Hepatocyte (in vitro differentiated cells): Measurements from ENCODE around the gene TF. TPM values are rescaled to one million over a fixed set of nuclear protein-coding genes. Genes with fewer than 3 reads are reported as not detected.

Experiments used
- DNase-seq: peaks from one replicate; pipeline ENCODE4 v3.0.0-alpha.2; 2016; ENCODE audit warnings: low spot score
- H2AFZ ChIP-seq: fragments of 200-600 bp; sonication (generic); 2 replicates; pipeline ENCODE4 v1.6.0; 2016; ENCODE audit warnings: antibody characterized with exemption, mild to moderate bottlenecking
- H3K27ac ChIP-seq: fragments of 200-600 bp; sonication (generic); 2 replicates; pipeline ENCODE4 v1.5.1; 2016; ENCODE audit warnings: mild to moderate bottlenecking
- H3K27me3 ChIP-seq: fragments of 200-600 bp; sonication (generic); 2 replicates; pipeline ENCODE4 v1.6.1; 2016
- H3K36me3 ChIP-seq: fragments of 200-600 bp; sonication (generic); replicated peaks from 2 replicates; pipeline ENCODE4 v1.5.1; 2016; ENCODE audit warnings: low read depth; ENCODE audit not compliant: insufficient read depth
- H3K4me1 ChIP-seq: fragments of 200-600 bp; sonication (generic); 2 replicates; pipeline ENCODE4 v1.5.1; 2016; ENCODE audit warnings: mild to moderate bottlenecking, moderate library complexity; ENCODE audit not compliant: insufficient read depth
- H3K4me2 ChIP-seq: fragments of 200-600 bp; sonication (generic); 2 replicates; pipeline ENCODE4 v1.6.0; 2016
- H3K4me3 ChIP-seq: fragments of 200-600 bp; sonication (generic); 2 replicates; pipeline ENCODE4 v1.5.1; 2016; ENCODE audit warnings: mild to moderate bottlenecking
- H3K79me2 ChIP-seq: fragments of 200-600 bp; sonication (generic); 2 replicates; pipeline ENCODE4 v1.6.0; 2017; ENCODE audit warnings: mild to moderate bottlenecking
- H3K9me2 ChIP-seq: fragments of 200-600 bp; sonication (generic); replicated peaks from 2 replicates; pipeline ENCODE4 v1.6.0; 2017; ENCODE audit warnings: mild to moderate bottlenecking; ENCODE audit not compliant: insufficient read depth
- H3K9me3 ChIP-seq: fragments of 200-600 bp; sonication (generic); 2 replicates; pipeline ENCODE4 v1.5.1; 2016; ENCODE audit warnings: low read depth, mild to moderate bottlenecking
- H4K20me1 ChIP-seq: fragments of 200-600 bp; sonication (generic); 2 replicates; pipeline ENCODE4 v1.6.0; 2016; ENCODE audit warnings: mild to moderate bottlenecking; ENCODE audit not compliant: insufficient read depth, poor library complexity, severe bottlenecking
- EZH2 ChIP-seq: fragments of 200-600 bp; sonication (generic); IDR thresholded peaks from 2 replicates; pipeline ENCODE4 v1.6.1; 2016; ENCODE audit warnings: antibody characterized with exemption, mild to moderate bottlenecking, borderline replicate concordance
- EZH2phosphoT487 ChIP-seq: fragments of 200-600 bp; sonication (generic); IDR thresholded peaks from one replicate; pipeline ENCODE4 v1.6.1; 2018; ENCODE audit warnings: antibody characterized with exemption, mild to moderate bottlenecking, low read depth, moderate library complexity; ENCODE audit not compliant: unreplicated experiment, severe bottlenecking
- WGBS: methylation state at CpG from one replicate; pipeline ENCODE4 v1.1.6; 2016; ENCODE audit warnings: low lambda C conversion rate; ENCODE audit errors: missing lambda C conversion rate; 5-methylcytosine and 5-hydroxymethylcytosine counted together
- polyA plus RNA-seq: library from polyadenylated mRNA; unstranded; fragments of >200 nt; fragmentation: Nextera tagmentation; extraction: Ambion mirVana; gene quantifications from 2 replicates; pipeline ENCODE4 v1.2.1, GENCODE V29; 2016
- total RNA-seq: library from RNA; depleted of rRNA; stranded (reverse); fragments of >200 nt; gene quantifications from 2 replicates; pipeline ENCODE4 v1.2.3, GENCODE V29; 2014
- TF ChIP-seq, protein P1 (sequence below): fragments of 200-600 bp; sonication (generic); IDR thresholded peaks from 2 replicates; pipeline ENCODE4 v1.5.1; 2016; ENCODE audit warnings: antibody characterized with exemption, mild to moderate bottlenecking; ENCODE audit not compliant: poor library complexity

TF gene
- total and polyA plus RNA-seq, 2 experiments from 2014 or later, result 577 to 642 TPM

GRCh38 chr3:133703915-133704314 is 42.3 kb upstream of the TF start:
- no peaks in the 10 kb centered on the region for H3K9me3 ChIP-seq
- WGBS, result 55% methylated on average over 1 of the region's 1 CpG
- no peaks in the 10 kb centered on the region for H3K9me2 ChIP-seq
- H3K4me3 ChIP-seq, result no peak overlapping the region
- H2AFZ ChIP-seq, result no peak overlapping the region
- H3K79me2 ChIP-seq, result no peaks in the 10 kb centered on the region
- no peaks in the 10 kb centered on the region for H3K4me1 ChIP-seq
- H3K27ac ChIP-seq, result no peak overlapping the region
- TF ChIP-seq EZH2 (no peak), EZH2phosphoT487 (no peak)
- TF ChIP-seq, protein P1, sequence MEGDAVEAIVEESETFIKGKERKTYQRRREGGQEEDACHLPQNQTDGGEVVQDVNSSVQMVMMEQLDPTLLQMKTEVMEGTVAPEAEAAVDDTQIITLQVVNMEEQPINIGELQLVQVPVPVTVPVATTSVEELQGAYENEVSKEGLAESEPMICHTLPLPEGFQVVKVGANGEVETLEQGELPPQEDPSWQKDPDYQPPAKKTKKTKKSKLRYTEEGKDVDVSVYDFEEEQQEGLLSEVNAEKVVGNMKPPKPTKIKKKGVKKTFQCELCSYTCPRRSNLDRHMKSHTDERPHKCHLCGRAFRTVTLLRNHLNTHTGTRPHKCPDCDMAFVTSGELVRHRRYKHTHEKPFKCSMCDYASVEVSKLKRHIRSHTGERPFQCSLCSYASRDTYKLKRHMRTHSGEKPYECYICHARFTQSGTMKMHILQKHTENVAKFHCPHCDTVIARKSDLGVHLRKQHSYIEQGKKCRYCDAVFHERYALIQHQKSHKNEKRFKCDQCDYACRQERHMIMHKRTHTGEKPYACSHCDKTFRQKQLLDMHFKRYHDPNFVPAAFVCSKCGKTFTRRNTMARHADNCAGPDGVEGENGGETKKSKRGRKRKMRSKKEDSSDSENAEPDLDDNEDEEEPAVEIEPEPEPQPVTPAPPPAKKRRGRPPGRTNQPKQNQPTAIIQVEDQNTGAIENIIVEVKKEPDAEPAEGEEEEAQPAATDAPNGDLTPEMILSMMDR, result no peak
- no peaks in the 10 kb centered on the region for H4K20me1 ChIP-seq
- no peak for DNase-seq
- H3K36me3 ChIP-seq, result no peaks in the 10 kb centered on the region
- peaks cover 4% of the 10 kb centered on the region for H3K27me3 ChIP-seq
- no peak overlapping the region for H3K4me2 ChIP-seq

- Histone ChIP-seq H3K4me3 (no peak overlapping the region), H3K27ac (no peak overlapping the region), H3K36me3 (no peaks in the 10 kb centered on the region), H3K4me1 (no peaks in the 10 kb centered on the region), H3K79me2 (no peaks in the 10 kb centered on the region), H3K27me3 (peaks cover 11% of the 10 kb centered on the region), H2AFZ (no peak overlapping the region), H3K9me2 (no peaks in the 10 kb centered on the region), H3K4me2 (no peak overlapping the region), H4K20me1 (no peaks in the 10 kb centered on the region), H3K9me3 (no peaks in the 10 kb centered on the region)
- WGBS, result 79% methylated on average over 4 of the region's 4 CpGs
- DNase-seq, result no peak
- TF ChIP-seq EZH2, result no peak
- TF ChIP-seq, protein P1, result no peak
- TF ChIP-seq EZH2phosphoT487, result no peak
Measured at GRCh38 chr3:133706033-133706432, 40.2 kb upstream of the TF start.

DNA sequence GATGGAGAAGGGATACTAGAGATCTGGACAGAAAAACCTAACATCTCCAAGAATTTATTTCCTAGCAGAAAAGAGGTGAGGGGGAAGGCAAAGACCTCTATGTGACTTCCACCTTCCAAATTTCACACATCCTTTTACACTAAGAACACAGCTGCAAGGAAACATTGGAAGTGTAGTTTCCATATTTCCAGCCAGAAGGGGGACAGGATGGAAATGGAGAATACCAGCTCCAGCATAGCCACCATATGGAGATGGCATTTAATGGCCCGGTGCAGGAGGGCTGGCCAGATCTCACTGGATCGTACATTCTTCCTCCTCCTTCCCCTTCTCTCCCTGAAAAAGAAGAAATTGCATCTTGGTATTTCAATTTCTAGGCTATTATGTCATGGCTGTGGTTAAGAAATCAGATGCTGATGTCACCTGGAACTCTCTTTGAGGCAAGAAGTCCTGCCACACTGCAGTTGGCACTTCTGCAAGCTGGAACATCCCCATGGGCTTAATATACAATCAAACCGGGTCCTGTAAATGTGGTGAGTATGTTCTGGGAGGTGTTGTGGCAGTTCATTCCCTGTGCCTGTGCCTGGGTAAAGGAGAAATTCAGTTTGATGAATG is 36.9 kb upstream of the TF start:
- H3K9me2 ChIP-seq, result no peaks in the 10 kb centered on the region
- TF ChIP-seq, protein P1, result no peak
- TF ChIP-seq EZH2 (no peak), EZH2phosphoT487 (no peak)
- no peaks in the 10 kb centered on the region for H4K20me1 ChIP-seq
- H3K9me3 ChIP-seq, result no peaks in the 10 kb centered on the region
- no peaks in the 10 kb centered on the region for H3K4me1 ChIP-seq
- no peak overlapping the region for H2AFZ ChIP-seq
- H3K27me3 ChIP-seq, result peaks cover 11% of the 10 kb centered on the region
- H3K36me3 ChIP-seq, result no peaks in the 10 kb centered on the region
- no peaks in the 10 kb centered on the region for H3K79me2 ChIP-seq
- DNase-seq, result no peak
- no peak overlapping the region for H3K4me2 ChIP-seq
- H3K4me3 ChIP-seq, result no peak overlapping the region
- H3K27ac ChIP-seq, result no peak overlapping the region
- 88% methylated on average over 3 of the region's 3 CpGs for WGBS

- WGBS, result 63% methylated on average over 4 of the region's 4 CpGs
- no peak for DNase-seq
- no peak overlapping the region for H3K4me2 ChIP-seq
- H3K9me3 ChIP-seq, result no peaks in the 10 kb centered on the region
- H3K79me2 ChIP-seq, result no peaks in the 10 kb centered on the region
- no peaks in the 10 kb centered on the region for H3K36me3 ChIP-seq
- H3K27ac ChIP-seq, result no peak overlapping the region
- no peaks in the 10 kb centered on the region for H4K20me1 ChIP-seq
- TF ChIP-seq, protein P1, result no peak
- TF ChIP-seq EZH2phosphoT487, result no peak
- TF ChIP-seq EZH2, result no peak
- no peak overlapping the region for H2AFZ ChIP-seq
- H3K27me3 ChIP-seq, result peaks cover 11% of the 10 kb centered on the region
- no peaks in the 10 kb centered on the region for H3K4me1 ChIP-seq
- no peaks in the 10 kb centered on the region for H3K9me2 ChIP-seq
- H3K4me3 ChIP-seq, result no peak overlapping the region
Measured at GRCh38 chr3:133711013-133711412, 35.2 kb upstream of the TF start.
